Activated CD8-positive, alpha-beta T cell treated with anti-CD3 and anti-CD28 coated beads, Interleukin-2, amount 10 ng/mL, durations not matched to agents 7 days and 5 days (primary cell): ENCODE measurements around the gene GNG2. TPM values are rescaled to one million over a fixed set of nuclear protein-coding genes. Genes with fewer than 3 reads are reported as not detected.

ENCODE experiments used
- ATAC-seq: fragments of 150-1000 bp; cut with Tn5 transposase; one replicate; pipeline ENCODE4 v1.10.0; 2021; ENCODE audit warnings: moderate library complexity
- CTCF ChIA-PET: fragments of 350-600 bp; sonication (Branson Sonifier 250); formaldehyde crosslinking; loops from one replicate; lab custom pipeline; 2021; ENCODE audit warnings: antibody characterized with exemption; lab: Charles Lee
- POLR2A ChIA-PET: fragments of 350-600 bp; sonication (Branson Sonifier 250); formaldehyde crosslinking; loops from one replicate; lab custom pipeline; 2021; ENCODE audit warnings: antibody characterized with exemption; lab: Charles Lee
- DNase-seq: peaks from one replicate; pipeline ENCODE4 v3.0.0-alpha.2; 2020
- H3K27ac Mint-ChIP-seq: one replicate; pipeline ENCODE4 v1.8.0; 2021; ENCODE audit warnings: mild to moderate bottlenecking, mixed read lengths
- H3K27me3 Mint-ChIP-seq: one replicate; pipeline ENCODE4 v1.8.0; 2021; ENCODE audit warnings: low read depth, mixed read lengths
- H3K36me3 Mint-ChIP-seq: one replicate; pipeline ENCODE4 v1.8.0; 2021; ENCODE audit warnings: low read depth, mixed read lengths
- H3K4me1 Mint-ChIP-seq: one replicate; pipeline ENCODE4 v1.8.0; 2021; ENCODE audit warnings: low read depth, mixed read lengths
- H3K4me3 Mint-ChIP-seq: one replicate; pipeline ENCODE4 v1.8.0; 2021; ENCODE audit warnings: mild to moderate bottlenecking, mixed read lengths
- H3K9me3 Mint-ChIP-seq: one replicate; pipeline ENCODE4 v1.8.0; 2022; ENCODE audit warnings: mixed read lengths; ENCODE audit not compliant: insufficient read depth
- total RNA-seq, 2 experiments: library from RNA; stranded (reverse); gene quantifications; one replicate each; pipeline ENCODE4 v1.2.3, GENCODE V29; 2021

GNG2 gene
- total RNA-seq, 2 experiments from 2014 or later = 293 to 302 TPM

GRCh38 chr14:51834240-51834639 is 26.2 kb upstream of the GNG2 start:
- no peak overlapping the region for H3K4me3 Mint-ChIP-seq
- no peaks in the 10 kb centered on the region for H3K9me3 Mint-ChIP-seq
- H3K36me3 Mint-ChIP-seq = peaks cover 2% of the 10 kb centered on the region
- ChIA-PET CTCF (interaction anchor here (1.1 kb wide), 1 partner anchor 146 kb away, joined by 3 read pairs; no protein-coding TSS in a partner anchor), POLR2A (no interaction called here)
- H3K27ac Mint-ChIP-seq = no peak overlapping the region
- no peak for ATAC-seq
- DNase-seq = no peak
- H3K4me1 Mint-ChIP-seq = no peaks in the 10 kb centered on the region
- H3K27me3 Mint-ChIP-seq = no peaks in the 10 kb centered on the region

- Mint-ChIP-seq H3K36me3 (peaks cover 2% of the 10 kb centered on the region), H3K9me3 (no peaks in the 10 kb centered on the region), H3K4me1 (no peaks in the 10 kb centered on the region), H3K4me3 (no peak overlapping the region), H3K27me3 (peaks cover 4% of the 10 kb centered on the region), H3K27ac (no peak overlapping the region)
- ATAC-seq (no peak), DNase-seq (no peak)
- ChIA-PET CTCF (no interaction called here), POLR2A (no interaction called here)
These were observed 24.0 kb upstream of the GNG2 start for GRCh38 chr14:51836417-51836816.

GRCh38 chr14:51844081-51844881 is 16.1 kb upstream of the GNG2 start:
- POLR2A ChIA-PET = interaction anchor here (10.8 kb wide), 1 partner anchor 20 kb away, joined by 366 read pairs; the partner anchor contains the start of gene GNG2

GRCh38 chr14:51845811-51846210 is 14.6 kb upstream of the GNG2 start:
- DNase-seq (no peak), ATAC-seq (no peak)
- Mint-ChIP-seq H3K27me3 (no peaks in the 10 kb centered on the region), H3K27ac (peak overlapping the region; percentile 96), H3K9me3 (peaks cover 23% of the 10 kb centered on the region), H3K4me3 (peak overlapping the region; percentile 73), H3K4me1 (peaks cover 67% of the 10 kb centered on the region), H3K36me3 (peaks cover 32% of the 10 kb centered on the region)
- ChIA-PET POLR2A (interaction anchor here (1.0 to 10.8 kb wide), 4 partner anchors 19 to 38 kb away, joined by 3 to 366 read pairs (median 10); partner anchors contain the start of gene GNG2), CTCF (interaction anchor here (0.9 to 3.3 kb wide), 9 partner anchors 10 to 134 kb away, joined by 3 to 47 read pairs (median 10); partner anchors contain the start of gene GNG2)

More at GRCh38 chr14:51844081-51844881, 16.1 kb upstream of the GNG2 start:
- CTCF ChIA-PET = interaction anchor here (0.9 to 1.2 kb wide), 2 partner anchors 17 to 134 kb away, joined by 3 to 5 read pairs; partner anchors contain the start of gene GNG2
- peaks cover 57% of the 10 kb centered on the region for H3K4me1 Mint-ChIP-seq
- ATAC-seq (no peak), DNase-seq (no peak)
- peaks cover 21% of the 10 kb centered on the region for H3K36me3 Mint-ChIP-seq
- H3K27me3 Mint-ChIP-seq = peaks cover 4% of the 10 kb centered on the region
- H3K4me3 Mint-ChIP-seq = no peak overlapping the region
- H3K27ac Mint-ChIP-seq = peak overlapping the region; percentile 66
- H3K9me3 Mint-ChIP-seq = peaks cover 14% of the 10 kb centered on the region

- ChIA-PET POLR2A (interaction anchor here (0.6 to 10.8 kb wide), 12 partner anchors 17 to 1197 kb away, joined by 3 to 366 read pairs (median 5); partner anchors contain the start of genes GNG2 and TMX1), CTCF (interaction anchor here (0.9 to 3.3 kb wide), 10 partner anchors 9 to 133 kb away, joined by 3 to 47 read pairs (median 9); partner anchors contain the start of gene GNG2)
- H3K36me3 Mint-ChIP-seq = peaks cover 38% of the 10 kb centered on the region
- no peaks in the 10 kb centered on the region for H3K27me3 Mint-ChIP-seq
- DNase-seq (peak; percentile 96), ATAC-seq (peak; percentile 89)
- H3K4me3 Mint-ChIP-seq = peak overlapping the region; percentile 73
- H3K4me1 Mint-ChIP-seq = peaks cover 74% of the 10 kb centered on the region
- peaks cover 23% of the 10 kb centered on the region for H3K9me3 Mint-ChIP-seq
- peak overlapping the region; percentile 96 for H3K27ac Mint-ChIP-seq
These were observed 13.6 kb upstream of the GNG2 start for GRCh38 chr14:51846631-51847488.

GRCh38 chr14:51847489-51847796 is 13.0 kb upstream of the GNG2 start:
- ATAC-seq (no peak), DNase-seq (no peak)
- H3K4me3 Mint-ChIP-seq = peak overlapping the region; percentile 73
- POLR2A ChIA-PET = interaction anchor here (0.6 to 10.8 kb wide), 9 partner anchors 17 to 1197 kb away, joined by 3 to 366 read pairs (median 6); partner anchors contain the start of genes GNG2 and TMX1
- peaks cover 80% of the 10 kb centered on the region for H3K4me1 Mint-ChIP-seq
- peak overlapping the region; percentile 96 for H3K27ac Mint-ChIP-seq
- CTCF ChIA-PET = interaction anchor here (1.6 to 3.3 kb wide), 7 partner anchors 8 to 130 kb away, joined by 4 to 47 read pairs (median 10); partner anchors contain the start of gene GNG2
- no peaks in the 10 kb centered on the region for H3K27me3 Mint-ChIP-seq
- H3K9me3 Mint-ChIP-seq = peaks cover 23% of the 10 kb centered on the region
- peaks cover 38% of the 10 kb centered on the region for H3K36me3 Mint-ChIP-seq

- Mint-ChIP-seq H3K4me3 (peak overlapping the region; percentile 54), H3K9me3 (peaks cover 23% of the 10 kb centered on the region), H3K27ac (peak overlapping the region; percentile 98), H3K27me3 (no peaks in the 10 kb centered on the region), H3K4me1 (peaks cover 84% of the 10 kb centered on the region), H3K36me3 (peaks cover 38% of the 10 kb centered on the region)
- ATAC-seq = no peak
- no peak for DNase-seq
- POLR2A ChIA-PET = interaction anchor here (3.0 to 10.8 kb wide), 2 partner anchors 16 to 25 kb away, joined by 11 to 366 read pairs; partner anchors contain the start of gene GNG2
- CTCF ChIA-PET = interaction anchor here (2.1 to 3.3 kb wide), 5 partner anchors 8 to 130 kb away, joined by 8 to 47 read pairs (median 11); partner anchors contain the start of gene GNG2
These were observed 12.3 kb upstream of the GNG2 start for GRCh38 chr14:51848120-51848519.

GRCh38 chr14:51849097-51849496 is 11.3 kb upstream of the GNG2 start:
- CTCF ChIA-PET = interaction anchor here (0.6 to 1.8 kb wide), 2 partner anchors 11 to 566 kb away, joined by 3 to 13 read pairs; partner anchors contain the start of gene GNG2
- Mint-ChIP-seq H3K27me3 (no peaks in the 10 kb centered on the region), H3K4me3 (no peak overlapping the region), H3K27ac (peak overlapping the region; percentile 98), H3K36me3 (peaks cover 33% of the 10 kb centered on the region), H3K4me1 (peaks cover 80% of the 10 kb centered on the region), H3K9me3 (peaks cover 23% of the 10 kb centered on the region)
- DNase-seq (peak; percentile 45), ATAC-seq (no peak)
- POLR2A ChIA-PET = interaction anchor here (3.0 to 10.8 kb wide), 2 partner anchors 15 to 24 kb away, joined by 11 to 366 read pairs; partner anchors contain the start of gene GNG2

- no peaks in the 10 kb centered on the region for H3K27me3 Mint-ChIP-seq
- CTCF ChIA-PET = interaction anchor here (1.6 kb wide), 1 partner anchor 9 kb away, joined by 8 read pairs; the partner anchor contains the start of gene GNG2
- POLR2A ChIA-PET = interaction anchor here (10.8 kb wide), 1 partner anchor 14 kb away, joined by 366 read pairs; the partner anchor contains the start of gene GNG2
- no peak for ATAC-seq
- peaks cover 69% of the 10 kb centered on the region for H3K4me1 Mint-ChIP-seq
- no peak overlapping the region for H3K27ac Mint-ChIP-seq
- peaks cover 23% of the 10 kb centered on the region for H3K9me3 Mint-ChIP-seq
- no peak for DNase-seq
- H3K4me3 Mint-ChIP-seq = no peak overlapping the region
- H3K36me3 Mint-ChIP-seq = peaks cover 35% of the 10 kb centered on the region
These were observed 9.8 kb upstream of the GNG2 start for GRCh38 chr14:51850651-51851050.

GRCh38 chr14:51852541-51852940 is 7.9 kb upstream of the GNG2 start:
- Mint-ChIP-seq H3K27ac (no peak overlapping the region), H3K4me1 (peaks cover 61% of the 10 kb centered on the region), H3K27me3 (no peaks in the 10 kb centered on the region), H3K4me3 (no peak overlapping the region), H3K9me3 (peaks cover 29% of the 10 kb centered on the region), H3K36me3 (peaks cover 37% of the 10 kb centered on the region)
- ChIA-PET CTCF (interaction anchor here (1.2 to 2.1 kb wide), 3 partner anchors 12 to 200 kb away, joined by 3 to 7 read pairs (median 3); partner anchors contain the start of gene FRMD6), POLR2A (interaction anchor here (10.8 kb wide), 1 partner anchor 12 kb away, joined by 366 read pairs; the partner anchor contains the start of gene GNG2)
- DNase-seq (no peak), ATAC-seq (no peak)
